K562 (cell line): Measurements from ENCODE around the gene TEX30. TPM values are rescaled to one million over a fixed set of nuclear protein-coding genes. Genes with fewer than 3 reads are reported as not detected.

ENCODE experiments used
- CCNT2 ChIP-seq: IDR thresholded peaks from 2 replicates; pipeline ENCODE4 v1.6.1; 2011; ENCODE audit warnings: borderline replicate concordance, low read depth, mild to moderate bottlenecking, moderate library complexity, mixed read lengths, low read length; ENCODE audit not compliant: insufficient read length; ENCODE audit errors: extremely low read depth
- CEBPB ChIP-seq: fragments of 450-650 bp; IDR thresholded peaks from 2 replicates; pipeline ENCODE4 v1.6.1; 2016; ENCODE audit warnings: missing genetic modification characterization, missing compliant biosample characterization
- ESRRB ChIP-seq: fragments of 250-450 bp; sonication (Bioruptor Pico); IDR thresholded peaks from 2 replicates; pipeline ENCODE4 v1.5.0; 2020; ENCODE audit warnings: mild to moderate bottlenecking, moderate library complexity, borderline replicate concordance
- FOS ChIP-seq: IDR thresholded peaks from 3 replicates; pipeline ENCODE4 v1.6.1; 2011; ENCODE audit not compliant: insufficient read length; ENCODE audit errors: extremely low read depth
- GMEB1 ChIP-seq: fragments of 250-450 bp; sonication (Bioruptor Pico); IDR thresholded peaks from 2 replicates; pipeline ENCODE4 v1.4.0; 2020; ENCODE audit warnings: mild to moderate bottlenecking
- KLF10 ChIP-seq: fragments of 250-450 bp; sonication (Bioruptor Pico); IDR thresholded peaks from 2 replicates; pipeline ENCODE4 v1.6.1; 2021; ENCODE audit warnings: matching md5 sums
- MLX ChIP-seq, 2 experiments: fragments of 450-650 bp in 1 of 2; sonication (generic) in 1 of 2; formaldehyde crosslinking; conservative IDR thresholded peaks; 2 replicates each; pipeline versions ENCODE4 v1.4.0 to v1.8.1; 2020 to 2022; ENCODE audit warnings: mild to moderate bottlenecking in 1 of 2, missing genetic modification reagents in 1 of 2
- RNF2 ChIP-seq: sonication (generic); IDR thresholded peaks from 2 replicates; pipeline ENCODE4 v1.6.1; 2016
- RNF219 ChIP-seq: fragments of 250-450 bp; sonication (Bioruptor Pico); IDR thresholded peaks from 2 replicates; pipeline ENCODE4 v1.5.0; 2022; ENCODE audit warnings: mild to moderate bottlenecking
- TOE1 ChIP-seq, 2 experiments: fragments of 450-650 bp in 1 of 2; sonication (generic) in 1 of 2; formaldehyde crosslinking in 1 of 2; IDR thresholded peaks; 2 replicates each; pipeline versions ENCODE4 v1.7.1 to v1.8.0; 2016 to 2022; ENCODE audit warnings: borderline replicate concordance in 2 of 2, mild to moderate bottlenecking in 2 of 2, antibody characterized with exemption in 1 of 2, inconsistent platforms in 1 of 2, low read depth in 1 of 2, missing genetic modification reagents in 1 of 2, moderate library complexity in 1 of 2
- U2AF1 ChIP-seq: fragments of 200-400 bp; formaldehyde crosslinking; optimal IDR thresholded peaks from 2 replicates; pipeline ENCODE3; 2017; ENCODE audit warnings: mild to moderate bottlenecking, low read depth, low read length, moderate library complexity
- ZBTB8A ChIP-seq: fragments of 450-650 bp; IDR thresholded peaks from 2 replicates; pipeline ENCODE4 v1.6.1; 2018; ENCODE audit warnings: mild to moderate bottlenecking, moderate library complexity; ENCODE audit not compliant: partially characterized antibody
- ZNF121 ChIP-seq: sonication (generic); formaldehyde crosslinking; conservative IDR thresholded peaks from 2 replicates; pipeline ENCODE4 v1.8.0; 2022; ENCODE audit warnings: missing genetic modification reagents
- ZNF143 ChIP-seq: sonication (generic); formaldehyde crosslinking; IDR thresholded peaks from 2 replicates; pipeline ENCODE4 v1.9.0; 2022; ENCODE audit warnings: mild to moderate bottlenecking, missing genetic modification reagents
- ZNF639 ChIP-seq, 2 experiments: fragments of 200-800 bp in 1 of 2; sonication (Bioruptor generic) in 1 of 2; sonication (generic) in 1 of 2; formaldehyde crosslinking in 1 of 2; IDR thresholded peaks in 1 of 2; conservative IDR thresholded peaks in 1 of 2; 2 replicates each; pipeline versions ENCODE4 v1.5.0 to v1.6.1; 2016 to 2020; ENCODE audit warnings: missing compliant biosample characterization in 1 of 2, missing genetic modification characterization in 1 of 2, missing genetic modification reagents in 1 of 2
- ZNF707 ChIP-seq: fragments of 250-450 bp; sonication (Bioruptor Pico); conservative IDR thresholded peaks from 2 replicates; pipeline ENCODE4 v1.8.0; 2022; ENCODE audit warnings: inconsistent platforms, mild to moderate bottlenecking, moderate library complexity
- ZNF740 ChIP-seq, 3 experiments: fragments of 200-800 bp in 1 of 3; sonication (Bioruptor generic) in 1 of 3; sonication (generic) in 1 of 3; formaldehyde crosslinking in 1 of 3; IDR thresholded peaks; 2 replicates each; pipeline versions ENCODE4 v1.6.1 to v1.8.0; 2016 to 2022; ENCODE audit warnings: mild to moderate bottlenecking in 2 of 3, missing compliant biosample characterization in 2 of 3, missing genetic modification characterization in 2 of 3, missing genetic modification reagents in 1 of 3
- polyA plus RNA-seq, 8 experiments: library from polyadenylated mRNA; depleted of rRNA in 4 of 8; stranded (reverse) in 5 of 8; unstranded in 3 of 8; fragments of >200 nt; fragmentation: Nextera tagmentation in 2 of 8; fragmentation: Illumina TruSeq in 1 of 8; extraction: Ambion mirVana in 2 of 8; extraction: Trizol in 1 of 8; gene quantifications; 2 replicates each; pipeline versions ENCODE4 v1.2.1 to v1.2.3, GENCODE V29; 2011 to 2014; ENCODE audit warnings: inconsistent platforms in 1 of 8, missing spikeins in 1 of 8
- total RNA-seq, 7 experiments: library from RNA; depleted of rRNA in 6 of 7; stranded (reverse); fragments of >200 nt in 6 of 7; fragmentation: Illumina TruSeq in 2 of 7; extraction: Trizol in 2 of 7; gene quantifications; 2 replicates each; pipeline versions ENCODE4 v1.2.1 to v1.2.3, GENCODE V29; 2011 to 2021; ENCODE audit warnings: low replicate concordance in 1 of 7

Gene TEX30
- total and polyA plus RNA-seq, 9 of the 15 experiments (the other 6 are each of a cell fraction or from before 2014, with no cell fraction given): 24.1 to 143 (median 37.3) TPM

GRCh38 chr13:102800145-102801041, 26.8 kb upstream of the TEX30 start (continued):
- TF ChIP-seq RNF219 (CRISPR knock-in tag): no peak
- TF ChIP-seq ZNF740 (CRISPR knock-in tag; IDR thresholded peaks at IDR 0.05): 0 out of 2 replicates have a peak, but pooled peaks have one; percentile 21
- TF ChIP-seq ZNF740 (tag; IDR thresholded peaks at IDR 0.05): no peak
- no peak for TF ChIP-seq MLX (CRISPR knock-in tag; conservative IDR thresholded peaks at IDR 0.05)
- no peak for TF ChIP-seq ZNF121 (CRISPR knock-in tag)
- TF ChIP-seq TOE1 (IDR thresholded peaks at IDR 0.05; ENCODE audit: borderline replicate concordance): peak; percentile 24; the same call in 1 of the 2 replicates
- no peak for TF ChIP-seq TOE1 (CRISPR knock-in tag; IDR thresholded peaks at IDR 0.05; ENCODE audit: borderline replicate concordance, low read depth)
- no peak for TF ChIP-seq ZNF707 (CRISPR knock-in tag)
- no peak for TF ChIP-seq ESRRB (CRISPR knock-in tag)
- TF ChIP-seq CEBPB (tag): no peak
- TF ChIP-seq CCNT2: peak; percentile 64
- peak; percentile 14 for TF ChIP-seq U2AF1
- no peak for TF ChIP-seq KLF10
- TF ChIP-seq ZNF639 (CRISPR knock-in tag; conservative IDR thresholded peaks at IDR 0.05 in 1 of 2, IDR thresholded peaks at IDR 0.05 in 1 of 2): no peak
- no peak for TF ChIP-seq GMEB1
- TF ChIP-seq ZBTB8A: no peak
- TF ChIP-seq FOS: no peak
- TF ChIP-seq ZNF143 (CRISPR knock-in tag): no peak
- TF ChIP-seq RNF2: no peak
